ENCODE data around the gene SLC25A21.

GRCh38 chr14:36820111-36820709 is 352.2 kb downstream of the SLC25A21 start:
- no peak for TF ChIP-seq POLR2A (IDR thresholded peaks at IDR 0.05)
- TF ChIP-seq, protein P1, sequence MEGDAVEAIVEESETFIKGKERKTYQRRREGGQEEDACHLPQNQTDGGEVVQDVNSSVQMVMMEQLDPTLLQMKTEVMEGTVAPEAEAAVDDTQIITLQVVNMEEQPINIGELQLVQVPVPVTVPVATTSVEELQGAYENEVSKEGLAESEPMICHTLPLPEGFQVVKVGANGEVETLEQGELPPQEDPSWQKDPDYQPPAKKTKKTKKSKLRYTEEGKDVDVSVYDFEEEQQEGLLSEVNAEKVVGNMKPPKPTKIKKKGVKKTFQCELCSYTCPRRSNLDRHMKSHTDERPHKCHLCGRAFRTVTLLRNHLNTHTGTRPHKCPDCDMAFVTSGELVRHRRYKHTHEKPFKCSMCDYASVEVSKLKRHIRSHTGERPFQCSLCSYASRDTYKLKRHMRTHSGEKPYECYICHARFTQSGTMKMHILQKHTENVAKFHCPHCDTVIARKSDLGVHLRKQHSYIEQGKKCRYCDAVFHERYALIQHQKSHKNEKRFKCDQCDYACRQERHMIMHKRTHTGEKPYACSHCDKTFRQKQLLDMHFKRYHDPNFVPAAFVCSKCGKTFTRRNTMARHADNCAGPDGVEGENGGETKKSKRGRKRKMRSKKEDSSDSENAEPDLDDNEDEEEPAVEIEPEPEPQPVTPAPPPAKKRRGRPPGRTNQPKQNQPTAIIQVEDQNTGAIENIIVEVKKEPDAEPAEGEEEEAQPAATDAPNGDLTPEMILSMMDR (IDR thresholded peaks at IDR 0.05) = no peak

Measured in lower leg skin (tissue), 3 donors.